Testis (tissue), 3 donors: Measurements from ENCODE around the gene CDKN2D. TPM values are rescaled to one million over a fixed set of nuclear protein-coding genes. Genes with fewer than 3 reads are reported as not detected.

Experiments used
- DNase-seq: peaks from one replicate; pipeline ENCODE4 v3.0.0-alpha.2; 2019
- H3K27ac ChIP-seq, 2 donors: fragments of 200-600 bp; sonication (generic); one replicate each; pipeline ENCODE4 v1.5.1; 2019
- H3K27me3 ChIP-seq: fragments of 200-600 bp; sonication (generic); one replicate; pipeline ENCODE4 v1.5.1; 2019
- H3K36me3 ChIP-seq: fragments of 200-600 bp; sonication (generic); one replicate; pipeline ENCODE4 v1.5.1; 2017; ENCODE audit warnings: low read depth; ENCODE audit errors: missing control alignments
- H3K4me1 ChIP-seq: fragments of 200-600 bp; sonication (generic); one replicate; pipeline ENCODE4 v1.5.1; 2019
- H3K4me3 ChIP-seq, 2 donors: fragments of 200-600 bp; sonication (generic); one replicate each; pipeline ENCODE4 v1.5.1; 2017 to 2019
- H3K9me3 ChIP-seq: fragments of 200-600 bp; sonication (generic); one replicate; pipeline ENCODE4 v1.5.1; 2017
- CTCF ChIP-seq, 3 experiments: fragments of 450-650 bp in 2 of 3; fragments of 200-600 bp in 1 of 3; sonication (generic) in 1 of 3; IDR thresholded peaks; one replicate each; pipeline ENCODE4 v1.5.1; 2016 to 2019; ENCODE audit warnings: antibody characterized with exemption in 3 of 3, mild to moderate bottlenecking in 2 of 3, moderate library complexity in 1 of 3
- POLR2A ChIP-seq: fragments of 450-650 bp; IDR thresholded peaks from one replicate; pipeline ENCODE4 v1.6.1; 2017; ENCODE audit warnings: antibody characterized with exemption, mild to moderate bottlenecking, moderate library complexity
- WGBS, 2 donors: methylation state at CpG; one replicate each; pipeline ENCODE4 v1.1.5; 2018; 5-methylcytosine and 5-hydroxymethylcytosine counted together
- intact Hi-C: fragments of 100-400 bp; cut with DNase I; formaldehyde crosslinking; loops from one replicate; pipeline ENCODE4 v1.15.1; 2023; ENCODE audit warnings: low total_unique reads
- polyA plus RNA-seq: library from polyadenylated mRNA; stranded (reverse); fragments of 350-450 nt; fragmentation: Illumina TruSeq; extraction: RNeasy Lipid Tissue Mini Kit (QIAGEN cat#74804); gene quantifications from one replicate; pipeline ENCODE4 v1.2.3, GENCODE V29; 2014; ENCODE audit warnings: low read depth, low replicate concordance; ENCODE audit not compliant: insufficient read depth
- total RNA-seq, 2 donors: library from RNA; depleted of rRNA; stranded (reverse); fragments of >200 nt; gene quantifications; one replicate each; pipeline ENCODE4 v1.2.3, GENCODE V29; 2016

The CDKN2D gene
- total and polyA plus RNA-seq, 3 donors from 2014 or later, result 30.6 to 57.7 (median 37.2) TPM

- intact Hi-C loops, result no loop called here
- Histone ChIP-seq H3K4me3 (peak overlapping the region; percentile 83 to 90), H3K27ac (peak overlapping the region; percentile 85 to 90), H3K9me3 (no peaks in the 10 kb centered on the region), H3K36me3 (no peaks in the 10 kb centered on the region), H3K27me3 (no peaks in the 10 kb centered on the region), H3K4me1 (peaks cover 22% of the 10 kb centered on the region)
- TF ChIP-seq POLR2A (no peak), CTCF (IDR thresholded peaks at IDR 0.05) (no peak)
- WGBS, 2 donors, result 8 to 10% methylated on average over 4 of the region's 4 CpGs
- DNase-seq, result no peak
These were observed 2.4 kb downstream of the CDKN2D start for GRCh38 chr19:10566408-10566657.

GRCh38 chr19:10565567-10566407, 3.0 kb downstream of the CDKN2D start, which contains the start of gene KRI1:
Gene KRI1 (minus strand): TSS chr19:10566010. CDS start chr19:10565999, 11 bp downstream.
- no peaks in the 10 kb centered on the region for H3K9me3 ChIP-seq
- H3K4me3 ChIP-seq, result peak within 1 kb of the TSS; percentile 83 to 90
- peak; percentile 98 for DNase-seq
- peak within 1 kb of the TSS; percentile 85 to 90 for H3K27ac ChIP-seq
- 1% methylated on average over 52 to 75 of the region's 94 CpGs for WGBS, 2 donors
- H3K4me1 ChIP-seq, result peaks cover 22% of the 10 kb centered on the region
- TF ChIP-seq CTCF (IDR thresholded peaks at IDR 0.05) (peak in 2 of 3 experiments; percentile 36 to 45), POLR2A (peak; percentile 65)
- no peaks in the 10 kb centered on the region for H3K27me3 ChIP-seq
- H3K36me3 ChIP-seq, result no peaks in the 10 kb centered on the region
- intact Hi-C loops, result no loop called here

GRCh38 chr19:10565028-10565566, 3.7 kb downstream of the CDKN2D start:
- intact Hi-C loops, result no loop called here
- peak overlapping the region; percentile 83 to 90 for H3K4me3 ChIP-seq
- DNase-seq, result no peak

GRCh38 chr19:10562609-10563008, 6.2 kb downstream of the CDKN2D start:
- no peaks in the 10 kb centered on the region for H3K9me3 ChIP-seq
- no peak overlapping the region for H3K4me3 ChIP-seq
- WGBS, 2 donors, result 92 to 93% methylated on average over 5 of the region's 5 CpGs
- intact Hi-C loops, result no loop called here
- H3K36me3 ChIP-seq, result no peaks in the 10 kb centered on the region
- no peak overlapping the region for H3K27ac ChIP-seq
- no peak for TF ChIP-seq POLR2A
- TF ChIP-seq CTCF (IDR thresholded peaks at IDR 0.05), result no peak
- DNase-seq, result no peak
- H3K27me3 ChIP-seq, result no peaks in the 10 kb centered on the region
- peaks cover 16% of the 10 kb centered on the region for H3K4me1 ChIP-seq

More at GRCh38 chr19:10565028-10565566, 3.7 kb downstream of the CDKN2D start:
- no peak for TF ChIP-seq POLR2A
- peak in 1 of 3 experiments; percentile 4 for TF ChIP-seq CTCF (IDR thresholded peaks at IDR 0.05)
- Histone ChIP-seq H3K36me3 (no peaks in the 10 kb centered on the region), H3K9me3 (no peaks in the 10 kb centered on the region), H3K27ac (peak overlapping the region; percentile 85 to 90), H3K4me1 (peaks cover 22% of the 10 kb centered on the region), H3K27me3 (no peaks in the 10 kb centered on the region)
- WGBS, 2 donors, result 13 to 15% methylated on average over 10 of the region's 10 CpGs
